ENCODE results near the gene P2RY1.
"Not testable (repeated sequence)": the region's sequence is repeated elsewhere in the genome, so short reads cannot be mapped to it uniquely, and the experiment has no call there.

Gene P2RY1

DNA sequence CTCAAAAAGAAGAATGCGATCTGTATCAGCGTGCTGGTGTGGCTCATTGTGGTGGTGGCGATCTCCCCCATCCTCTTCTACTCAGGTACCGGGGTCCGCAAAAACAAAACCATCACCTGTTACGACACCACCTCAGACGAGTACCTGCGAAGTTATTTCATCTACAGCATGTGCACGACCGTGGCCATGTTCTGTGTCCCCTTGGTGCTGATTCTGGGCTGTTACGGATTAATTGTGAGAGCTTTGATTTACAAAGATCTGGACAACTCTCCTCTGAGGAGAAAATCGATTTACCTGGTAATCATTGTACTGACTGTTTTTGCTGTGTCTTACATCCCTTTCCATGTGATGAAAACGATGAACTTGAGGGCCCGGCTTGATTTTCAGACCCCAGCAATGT is 1.3 kb downstream of the P2RY1 start:
- DNase-seq (ENCODE audit: low read depth), result no peak

GRCh38 chr3:152839511-152839910 is 4.6 kb downstream of the P2RY1 start:
- DNase-seq (ENCODE audit: low read depth), result no peak

GRCh38 chr3:152841131-152841530 is 6.2 kb downstream of the P2RY1 start:
- DNase-seq (ENCODE audit: low read depth), result no peak

GRCh38 chr3:152842413-152842812 is 7.5 kb downstream of the P2RY1 start:
- no peak for DNase-seq (ENCODE audit: low read depth)

DNA sequence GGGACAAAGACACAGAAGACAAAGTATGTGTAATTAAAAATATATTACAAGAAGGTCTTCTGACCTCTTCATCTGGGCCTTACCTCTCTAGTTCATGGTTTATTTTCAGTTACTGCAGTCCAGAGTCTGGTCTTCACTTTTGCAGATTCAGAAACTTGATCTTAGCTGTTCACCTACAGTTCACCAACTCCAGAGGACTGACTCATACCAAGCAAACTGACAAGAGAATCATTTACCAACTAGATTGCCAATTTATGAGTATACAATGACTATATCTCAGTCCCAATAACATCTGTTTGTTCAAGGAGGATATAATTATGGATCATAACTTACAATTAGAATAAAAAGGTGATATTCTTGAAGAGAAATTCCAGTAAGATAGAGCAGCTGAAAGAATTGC is 9.0 kb downstream of the P2RY1 start:
- no peak for DNase-seq (ENCODE audit: low read depth)

- not testable (repeated sequence) for DNase-seq (ENCODE audit: low read depth)
These were observed 11.8 kb downstream of the P2RY1 start for GRCh38 chr3:152846572-152847202.

DNA sequence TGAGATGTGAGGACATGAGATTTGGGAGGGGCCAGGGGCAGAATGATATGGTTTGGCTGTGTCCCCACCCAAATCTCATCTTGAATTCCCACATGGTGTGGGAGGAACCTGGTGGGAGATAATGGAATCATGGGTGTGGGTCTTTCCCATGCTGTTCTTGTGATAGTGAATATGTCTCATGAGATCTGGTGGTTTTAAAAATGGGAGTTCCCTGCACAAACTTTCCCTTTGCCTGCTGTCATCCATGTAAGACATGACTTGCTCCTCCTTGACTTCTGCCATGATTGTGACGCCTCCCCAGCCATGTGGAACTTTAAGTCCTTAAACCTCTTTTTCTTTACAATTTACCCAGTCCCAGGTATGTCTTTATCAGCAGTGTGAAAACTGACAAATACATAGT is 12.7 kb downstream of the P2RY1 start:
- DNase-seq (ENCODE audit: low read depth), result not testable (repeated sequence)

GRCh38 chr3:152849996-152850578 is 15.2 kb downstream of the P2RY1 start:
- no peak for DNase-seq (ENCODE audit: low read depth)

DNA sequence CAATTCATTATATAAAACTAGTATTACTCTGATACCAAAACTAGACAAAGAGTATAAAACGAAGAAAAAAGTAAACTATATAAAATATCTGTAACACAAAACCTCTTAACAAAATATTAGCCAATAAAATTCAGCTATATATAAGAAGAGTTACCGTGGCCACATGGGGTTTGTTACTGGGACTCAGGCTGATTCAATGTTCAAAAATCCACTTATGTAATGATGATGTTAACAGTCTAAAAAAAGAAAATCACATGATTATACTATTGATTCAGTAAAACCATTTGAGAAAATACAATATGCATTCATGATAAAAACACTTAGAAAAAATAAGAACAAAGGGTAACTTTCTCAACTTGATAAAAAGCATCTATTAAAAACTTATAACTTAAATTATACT is 18.3 kb downstream of the P2RY1 start:
- no peak for DNase-seq (ENCODE audit: low read depth)

- no peak for DNase-seq (ENCODE audit: low read depth)
These were observed 22.2 kb downstream of the P2RY1 start for GRCh38 chr3:152857082-152857481.

DNA sequence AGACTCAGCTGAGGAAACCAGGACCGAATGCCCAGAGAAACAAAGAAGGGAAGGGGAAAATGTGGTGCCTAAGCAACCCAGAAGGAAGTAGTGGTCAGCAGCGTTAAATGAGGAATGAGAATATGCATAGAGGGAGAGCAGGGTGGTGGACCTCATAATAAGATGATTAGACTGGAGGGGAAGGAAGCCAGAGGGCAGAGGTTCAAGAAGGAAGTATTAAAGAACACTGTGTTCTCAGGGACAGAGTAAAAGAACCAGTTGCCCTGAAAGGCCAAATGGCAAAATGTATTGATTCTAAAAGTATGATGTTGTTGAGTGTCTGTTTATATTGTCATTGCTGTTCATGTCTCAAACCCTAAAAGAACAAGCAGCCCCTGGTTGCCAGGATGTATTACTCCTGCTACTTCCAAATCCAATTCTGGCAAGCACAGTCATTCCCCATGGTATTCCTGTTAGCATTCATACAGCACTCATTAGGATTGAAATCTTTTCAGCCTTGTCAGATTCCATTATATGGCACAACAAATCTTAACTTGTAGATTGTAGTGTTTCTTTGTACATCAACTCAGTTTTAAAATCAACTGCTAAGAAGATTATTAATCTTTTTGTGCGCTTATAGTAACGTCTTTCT is 23.4 kb downstream of the P2RY1 start:
- no peak for DNase-seq (ENCODE audit: low read depth)

DNA sequence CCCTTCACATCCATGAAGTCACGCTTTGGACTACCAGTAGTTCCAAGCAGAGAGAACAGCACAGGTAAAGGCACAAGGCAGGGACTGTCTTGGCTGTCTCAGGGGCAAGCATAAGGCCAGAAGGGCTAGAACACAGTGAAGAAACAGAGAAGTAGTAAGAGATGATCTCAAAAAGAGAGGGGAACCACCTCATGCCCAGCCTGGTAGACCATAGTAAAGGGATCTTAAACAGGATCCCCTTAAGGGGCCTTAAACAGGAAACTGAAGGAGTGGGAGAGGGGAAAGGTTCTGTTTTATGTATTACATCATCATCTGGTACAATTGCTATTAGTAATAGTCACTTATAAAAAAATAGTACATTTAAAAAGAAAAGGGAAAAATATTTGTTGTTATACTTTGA is 25.8 kb downstream of the P2RY1 start:
- no peak for DNase-seq (ENCODE audit: low read depth)

DNA sequence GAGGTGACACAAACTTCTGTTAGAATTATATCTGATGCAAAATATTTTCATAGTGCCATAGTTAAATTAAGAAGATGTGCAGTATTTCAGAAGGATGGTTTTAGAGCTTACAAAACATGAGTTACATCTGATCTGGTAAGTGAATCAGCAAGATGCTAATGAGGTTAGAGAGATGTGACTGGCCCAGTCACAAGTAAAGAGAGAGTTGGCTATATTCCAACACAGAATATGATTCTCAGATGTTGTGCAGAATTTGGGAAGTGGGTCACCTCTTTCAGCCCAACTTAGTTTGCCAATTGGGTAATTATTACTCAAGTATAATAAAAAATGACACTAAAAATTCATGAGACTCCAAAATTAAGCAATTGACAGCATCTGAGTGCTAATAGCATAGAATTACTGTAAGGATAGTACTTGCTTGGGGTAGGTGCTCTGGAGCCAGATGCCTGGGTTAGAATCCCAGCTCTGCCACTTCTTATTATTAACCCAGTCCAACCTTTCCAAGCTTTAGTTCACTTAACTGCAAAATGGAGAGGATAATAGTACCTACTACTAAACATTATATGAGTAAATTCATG is 30.8 kb downstream of the P2RY1 start:
- no peak for DNase-seq (ENCODE audit: low read depth)

DNA sequence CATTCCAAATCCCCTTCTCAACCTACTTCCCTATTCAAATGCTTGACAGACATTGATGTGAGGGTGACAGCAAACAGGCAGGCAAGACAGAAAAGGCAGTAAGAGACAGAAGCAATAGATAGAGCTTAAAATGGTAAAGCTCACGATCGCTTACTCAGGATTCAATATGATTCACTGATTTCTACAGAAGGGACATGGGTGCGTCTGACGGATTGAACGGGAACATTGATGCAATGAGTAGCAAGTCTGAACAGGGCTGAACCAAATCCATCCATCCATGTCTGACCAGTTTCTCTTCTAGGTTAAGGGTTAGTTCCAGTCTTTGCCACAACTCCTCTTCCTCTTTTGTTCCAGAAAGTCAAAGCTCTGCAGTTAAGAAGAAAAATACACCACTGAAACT is 35.1 kb downstream of the P2RY1 start:
- DNase-seq (ENCODE audit: low read depth), result no peak

DNA sequence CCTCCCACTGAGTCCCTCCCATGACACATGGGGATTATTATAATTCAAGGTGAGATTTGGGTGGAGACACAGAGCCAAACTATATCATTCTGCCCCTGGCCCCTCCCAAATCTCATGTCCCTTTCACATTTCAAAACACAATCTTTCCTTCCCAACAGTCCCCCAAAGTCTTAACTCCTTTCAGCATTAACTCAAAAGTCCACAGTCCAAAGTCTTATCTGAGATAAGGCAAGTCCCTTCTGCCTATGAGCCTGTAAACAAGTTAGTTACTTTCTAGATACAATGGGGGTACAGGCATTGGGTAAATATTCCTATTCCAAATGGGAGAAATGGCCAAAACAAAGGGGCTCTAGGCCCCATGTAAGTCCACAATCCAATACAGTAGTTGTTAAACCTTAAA is 38.4 kb downstream of the P2RY1 start:
- not testable (repeated sequence) for DNase-seq (ENCODE audit: low read depth)

DNA sequence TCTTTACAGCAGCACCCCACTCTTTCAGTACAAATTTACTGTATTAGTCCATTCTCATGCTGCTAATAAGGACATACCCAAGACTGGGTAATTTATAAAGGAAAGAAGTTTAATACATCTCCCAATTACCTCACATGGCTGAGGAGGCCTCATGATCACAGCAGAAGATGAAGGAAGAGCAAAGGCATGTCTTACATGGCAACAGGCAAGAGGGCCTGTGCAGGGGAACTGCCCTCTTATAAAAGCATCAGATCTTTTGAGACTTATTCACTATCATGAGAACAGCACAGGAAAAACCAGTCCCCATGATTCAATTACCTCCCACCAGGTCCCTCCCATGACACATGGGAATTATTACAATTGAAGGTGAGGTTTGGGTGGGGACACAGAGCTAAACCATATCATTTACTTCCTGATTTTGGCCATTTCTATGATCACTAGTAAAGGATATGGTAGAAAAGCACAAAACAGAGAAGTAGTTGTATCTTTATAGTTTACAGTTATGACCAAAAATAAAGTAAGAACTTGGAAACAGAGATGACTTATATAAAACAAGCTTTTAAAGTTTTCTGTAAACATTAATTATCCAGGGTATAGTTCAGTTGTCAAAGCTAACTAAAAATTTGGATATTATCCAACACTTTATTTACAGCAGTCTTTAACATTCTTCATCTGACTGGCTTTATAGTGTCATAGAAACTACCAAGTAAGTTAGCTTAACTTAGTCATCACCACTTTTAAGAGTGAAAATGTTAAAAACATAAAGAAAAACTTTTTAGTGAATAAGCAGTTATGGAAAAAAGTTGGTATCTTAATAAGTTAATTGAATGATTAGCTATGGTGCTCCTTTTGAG is 40.2 kb downstream of the P2RY1 start:
- no peak for DNase-seq (ENCODE audit: low read depth)

- DNase-seq (ENCODE audit: low read depth), result no peak
These were observed 44.3 kb downstream of the P2RY1 start for GRCh38 chr3:152879130-152879789.

GRCh38 chr3:152879790-152880174 is 44.9 kb downstream of the P2RY1 start:
- no peak for DNase-seq (ENCODE audit: low read depth)

GRCh38 chr3:152885076-152885475 is 50.1 kb downstream of the P2RY1 start:
- DNase-seq (ENCODE audit: low read depth), result no peak

Measured in stimulated activated CD8-positive, alpha-beta memory T cell treated with anti-CD3 and anti-CD28 coated beads, Interleukin-12 subunit alpha, Interleukin-12 subunit beta, amount 100 ng/mL, for 1 hour (primary cell).